Stimulated activated CD4-positive, alpha-beta T cell treated with anti-CD3 and anti-CD28 coated beads, Interleukin-15, amount 100 ng/mL, for 1 hour (primary cell): Measurements from ENCODE around the gene USP12.

Experiments
- DNase-seq, 2 donors: peaks; one replicate each; pipeline ENCODE4 v3.0.0-alpha.2; 2020; ENCODE audit warnings: low read depth in 1 of 2, low spot score in 1 of 2

Gene USP12

DNA sequence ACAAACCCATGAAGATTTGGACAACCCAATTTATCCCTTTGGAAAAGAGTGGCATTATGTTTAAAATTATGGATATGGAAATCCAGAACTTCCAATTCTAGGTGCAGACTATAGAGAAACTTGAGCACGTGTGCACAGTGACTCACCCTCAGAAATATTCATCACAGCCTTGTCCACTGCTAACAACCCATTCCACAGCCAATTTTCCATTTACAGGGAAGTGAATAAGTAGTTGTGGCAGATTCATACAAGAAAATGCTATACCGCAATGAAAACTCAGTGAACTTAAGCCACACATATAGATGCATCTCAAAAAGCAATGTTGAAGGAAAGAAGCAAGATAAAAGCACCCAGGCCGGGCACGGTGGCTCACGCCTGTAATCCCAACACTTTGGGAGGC is 133.3 kb downstream of the USP12 start:
- DNase-seq: no peak

DNA sequence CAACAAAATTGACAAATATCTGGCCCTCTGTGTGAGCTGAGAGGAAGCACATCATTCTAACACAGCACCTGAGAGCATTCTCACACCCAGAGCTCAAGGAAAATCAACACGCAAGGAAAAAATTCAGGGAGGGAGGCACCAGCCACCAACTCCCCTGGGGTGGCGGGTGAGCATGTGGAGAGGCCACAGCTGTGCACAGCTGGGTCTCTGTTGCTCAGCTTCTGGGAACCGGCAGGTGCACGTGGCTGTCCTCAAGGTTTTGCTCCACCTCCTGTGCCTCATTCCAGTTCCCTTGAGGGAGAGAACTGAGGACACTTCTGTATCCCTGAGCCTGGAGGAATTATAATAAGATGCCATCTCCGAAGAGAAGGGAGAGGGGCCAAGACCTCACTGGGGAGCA is 134.0 kb downstream of the USP12 start:
- no peak for DNase-seq

DNA sequence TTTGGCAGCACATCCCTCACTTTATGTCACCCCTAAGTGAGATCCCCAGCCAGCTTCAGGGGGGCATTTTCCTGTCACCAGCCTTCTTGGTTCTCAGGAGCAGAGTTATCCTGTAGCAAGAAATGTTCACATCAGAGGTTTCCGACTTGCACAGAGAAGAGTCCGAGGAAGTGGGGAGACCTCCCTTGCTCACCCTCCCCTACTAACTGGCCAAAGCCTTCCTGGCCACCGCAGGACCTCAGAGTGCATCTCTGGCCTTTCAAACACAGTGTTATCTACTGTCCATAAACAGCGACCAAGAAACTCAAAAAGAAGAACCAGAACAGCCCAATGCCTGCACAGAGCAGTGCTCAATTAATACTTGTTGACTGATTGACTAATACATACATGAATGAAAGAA is 134.4 kb downstream of the USP12 start:
- no peak for DNase-seq

DNA sequence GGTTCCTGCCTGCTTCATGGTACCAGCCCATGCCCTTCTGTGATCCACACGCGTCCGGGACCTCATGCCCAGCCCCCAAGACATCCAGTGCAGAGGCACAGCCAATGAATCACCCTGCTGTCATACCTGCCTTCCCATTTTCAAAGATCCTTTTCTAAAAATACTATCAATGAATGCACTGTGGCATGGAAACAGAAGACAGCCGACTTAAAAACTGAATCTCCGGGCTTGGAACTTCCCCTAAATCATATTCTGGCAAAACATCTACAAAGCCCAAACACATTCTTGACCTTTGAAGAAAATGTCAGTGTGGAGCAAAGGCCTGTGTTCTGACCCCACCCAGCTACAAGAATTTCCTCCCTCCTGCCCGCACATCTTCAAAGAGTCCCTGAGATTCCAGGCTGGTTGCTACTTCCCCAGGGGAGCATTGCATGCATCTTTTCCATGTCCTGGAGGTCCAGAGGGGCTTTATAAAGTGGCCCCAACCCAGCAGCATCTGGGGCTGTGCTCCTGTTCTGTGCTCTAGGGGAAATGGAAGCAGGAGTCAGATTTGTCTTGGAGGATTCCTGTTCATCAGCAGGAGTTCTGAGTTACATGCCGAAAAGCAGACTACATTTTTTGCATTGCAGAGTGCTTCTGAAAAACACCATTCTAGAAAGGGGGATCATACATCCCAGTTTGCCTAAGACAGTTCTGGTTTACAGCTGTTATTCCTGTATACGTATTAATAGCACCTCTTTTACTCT is 135.2 kb downstream of the USP12 start:
- DNase-seq: no peak

DNA sequence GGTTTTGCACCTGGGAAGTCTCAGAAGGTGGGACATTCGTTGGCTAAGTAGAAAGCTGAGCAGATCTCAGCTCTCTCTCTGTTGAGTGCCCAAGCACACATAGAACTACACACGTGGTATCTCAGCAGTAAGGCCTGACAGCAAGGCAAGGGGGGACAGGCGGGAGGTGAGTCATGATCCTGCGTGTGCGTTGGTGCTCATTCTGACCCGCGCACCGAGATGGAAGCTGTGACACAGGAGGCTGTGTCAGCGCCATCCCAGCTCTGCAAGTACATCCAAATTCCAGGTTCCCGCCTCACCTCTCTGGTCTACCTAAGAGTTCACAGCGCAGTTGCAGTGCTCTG is 135.7 kb downstream of the USP12 start:
- no peak for DNase-seq

DNA sequence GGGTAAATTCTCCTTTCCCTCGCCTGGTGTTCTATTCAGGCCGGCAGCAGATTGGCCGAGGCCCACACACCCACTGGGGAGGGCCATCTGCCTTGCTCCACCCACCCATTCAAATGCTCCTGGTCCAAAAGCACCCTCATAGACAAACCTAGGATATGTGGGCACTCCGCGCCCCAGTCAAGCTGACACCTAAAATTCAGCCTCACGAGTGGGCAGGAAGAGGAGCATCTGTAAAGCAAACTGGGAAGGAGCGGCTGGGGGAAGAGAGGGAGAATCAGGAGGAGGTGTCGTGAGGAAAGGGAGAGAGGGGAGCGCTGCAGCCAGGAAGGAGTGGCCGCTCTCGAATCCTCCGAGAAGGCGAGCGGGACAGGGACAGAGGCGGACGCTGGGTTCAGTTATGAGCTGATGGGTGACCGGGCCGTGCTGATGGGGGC is 136.9 kb downstream of the USP12 start:
- no peak for DNase-seq

DNA sequence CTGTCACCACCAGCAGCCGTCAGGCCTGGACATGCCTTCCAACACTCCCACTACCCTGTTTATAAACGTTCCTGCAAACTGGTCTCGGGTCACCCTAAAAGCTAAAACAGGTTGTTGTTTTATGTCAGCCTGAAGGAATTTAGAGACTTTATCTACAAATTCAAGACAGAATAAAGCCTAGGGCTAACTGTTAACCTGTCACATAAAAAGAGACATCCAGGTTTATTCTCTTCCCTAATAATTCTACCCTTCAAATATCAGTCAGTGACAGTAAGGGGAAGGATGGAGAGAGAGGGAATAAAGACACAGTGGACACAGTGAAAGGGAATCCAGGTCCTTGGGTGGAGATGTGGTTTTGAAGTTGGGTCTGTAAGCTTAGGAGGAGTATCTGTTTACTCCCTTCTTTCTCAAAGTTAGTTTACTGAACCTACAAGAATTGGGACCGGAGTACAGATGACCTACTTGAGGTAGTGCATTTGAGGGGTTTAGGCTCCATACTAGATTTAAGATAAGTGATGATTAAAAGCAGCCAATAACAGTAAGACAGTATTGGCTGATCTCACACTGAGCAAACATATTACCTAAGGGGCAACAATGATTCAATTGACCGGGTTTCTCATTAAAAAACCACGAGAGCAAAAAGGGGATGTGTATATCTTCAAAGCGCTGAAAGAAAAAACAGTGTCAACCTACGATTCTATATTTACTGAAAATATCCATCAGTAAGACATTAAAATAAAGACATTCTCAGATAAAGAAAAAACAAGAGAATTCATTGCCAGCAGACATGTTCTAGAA is 142.7 kb downstream of the USP12 start:
- no peak for DNase-seq

DNA sequence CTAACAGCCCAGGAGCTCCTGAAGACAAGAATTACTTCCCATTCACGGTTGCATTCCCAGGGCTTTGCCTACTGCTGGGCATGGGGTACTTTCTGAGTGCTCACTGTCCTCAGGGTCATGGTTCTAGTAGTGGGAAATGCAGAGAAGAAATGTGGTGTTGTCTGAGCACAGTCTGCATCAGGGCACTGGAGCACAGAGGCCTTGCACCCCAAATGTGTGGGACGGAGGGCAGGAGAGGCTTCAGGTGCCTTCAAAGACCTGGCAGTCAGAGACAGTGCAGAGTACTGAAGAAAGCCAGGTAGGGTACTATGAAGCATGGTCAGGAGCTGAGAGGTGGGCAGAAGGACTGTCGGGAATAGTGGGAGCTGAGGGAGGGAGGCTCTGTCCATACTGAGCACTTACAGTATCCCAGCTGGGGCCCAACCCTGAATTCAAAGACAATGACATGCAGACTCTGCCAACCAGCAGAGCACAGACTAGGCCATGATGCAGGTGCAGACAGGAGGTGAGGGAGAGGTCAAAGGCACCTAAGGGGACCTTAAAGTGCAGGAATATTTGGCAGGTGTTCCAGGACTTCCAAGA is 144.4 kb downstream of the USP12 start:
- no peak for DNase-seq

DNA sequence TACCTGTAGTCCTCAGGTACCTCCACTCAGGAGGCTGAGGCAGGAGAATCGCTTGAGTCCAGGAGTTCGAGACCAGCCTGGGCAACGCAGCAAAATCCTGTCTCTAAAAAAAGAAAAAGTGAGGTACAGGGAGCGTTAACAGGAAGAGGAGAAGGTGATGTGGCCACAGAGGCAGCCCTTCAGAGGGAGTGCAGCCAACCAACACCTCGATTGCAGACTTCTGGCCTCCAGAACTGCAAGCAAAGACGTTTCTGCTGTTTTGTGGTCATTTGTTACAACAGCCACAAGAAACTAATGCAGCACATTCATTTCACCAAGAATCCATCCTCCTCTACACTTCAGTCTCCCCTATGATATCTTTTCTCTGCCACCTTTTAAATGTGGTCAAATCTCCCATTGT is 145.2 kb downstream of the USP12 start:
- no peak for DNase-seq

DNA sequence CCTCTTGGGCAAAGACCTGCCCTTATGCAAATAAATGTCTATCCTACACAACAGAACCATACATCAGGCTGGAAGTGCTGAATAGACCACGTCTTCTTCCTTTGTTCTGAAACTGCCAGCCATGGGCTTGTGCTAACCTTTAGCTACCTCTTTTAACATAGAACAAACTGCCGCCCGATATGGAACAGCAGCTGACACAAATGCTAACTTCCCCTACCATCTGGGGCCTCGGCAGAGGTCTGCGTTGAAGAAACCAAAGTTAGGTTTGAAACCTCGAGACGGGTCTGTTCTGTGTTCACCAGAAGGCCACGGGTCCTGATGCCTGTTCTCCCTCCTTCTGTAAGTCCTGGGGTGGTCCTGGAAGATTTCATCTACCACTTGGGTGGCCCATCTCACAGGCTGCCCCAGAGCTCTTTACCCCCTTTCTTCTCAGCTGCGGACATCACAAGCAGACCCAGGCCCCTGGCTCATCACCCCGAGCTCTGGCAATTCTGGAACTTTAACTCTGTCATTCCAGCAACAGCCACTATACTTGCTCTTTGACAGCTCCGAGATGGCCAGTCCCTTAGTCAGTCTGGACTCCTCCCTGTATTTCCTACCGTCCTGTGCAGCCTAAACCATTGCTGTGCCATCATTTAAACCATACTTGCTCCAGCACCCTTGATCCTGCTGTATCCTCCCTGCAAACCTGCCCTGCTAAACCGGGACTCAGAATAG is 146.7 kb downstream of the USP12 start:
- no peak for DNase-seq

DNA sequence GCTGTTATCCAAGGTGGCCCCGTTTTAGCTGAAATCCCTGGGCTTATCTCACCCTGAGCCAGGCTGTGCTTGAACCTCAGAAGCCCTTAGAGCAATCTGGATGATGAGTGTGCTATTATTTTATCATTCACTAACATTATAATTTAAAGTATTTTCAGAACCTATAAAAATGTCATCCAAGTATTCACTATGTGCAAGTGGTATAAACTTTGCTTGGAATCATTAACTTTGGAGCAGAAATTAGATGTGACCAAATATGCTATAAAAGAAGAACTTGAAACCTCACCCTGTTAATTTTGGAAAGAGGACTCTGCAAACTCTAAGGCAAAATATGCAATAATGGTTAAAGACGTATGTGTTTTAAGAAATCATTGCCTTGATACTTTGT is 147.5 kb downstream of the USP12 start:
- no peak for DNase-seq

DNA sequence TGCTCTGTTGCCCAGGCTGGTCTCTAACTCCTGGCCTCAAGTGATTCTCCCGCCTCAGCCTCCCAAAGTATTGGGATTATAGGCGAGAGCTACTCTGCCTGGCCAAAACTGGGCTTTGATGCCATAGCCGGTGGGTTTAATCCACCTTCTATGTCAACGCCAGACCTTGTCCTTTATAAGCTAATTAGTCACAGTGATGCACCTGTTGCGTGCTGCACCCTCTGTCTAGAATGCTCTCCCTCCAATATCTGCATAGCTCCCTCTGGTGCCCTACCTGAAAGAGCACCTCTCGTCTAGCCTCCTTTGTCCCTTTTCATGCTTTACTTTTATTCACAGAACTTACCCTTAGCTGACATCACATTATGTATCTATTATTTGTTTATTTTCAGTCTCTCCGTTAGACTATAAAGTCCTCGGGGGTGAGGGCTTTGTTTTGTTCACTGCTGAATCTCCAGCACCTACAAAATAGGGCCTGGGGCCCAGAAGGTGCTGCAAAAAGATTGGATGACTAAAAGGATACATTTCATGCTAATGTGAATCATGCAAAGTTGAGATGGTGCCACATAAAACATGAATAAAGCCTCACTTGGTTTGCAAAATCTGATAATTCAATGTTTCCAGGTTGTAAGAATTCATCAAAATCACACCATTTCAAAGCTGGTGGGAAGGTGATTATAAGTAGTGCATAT is 148.1 kb downstream of the USP12 start:
- no peak for DNase-seq

DNA sequence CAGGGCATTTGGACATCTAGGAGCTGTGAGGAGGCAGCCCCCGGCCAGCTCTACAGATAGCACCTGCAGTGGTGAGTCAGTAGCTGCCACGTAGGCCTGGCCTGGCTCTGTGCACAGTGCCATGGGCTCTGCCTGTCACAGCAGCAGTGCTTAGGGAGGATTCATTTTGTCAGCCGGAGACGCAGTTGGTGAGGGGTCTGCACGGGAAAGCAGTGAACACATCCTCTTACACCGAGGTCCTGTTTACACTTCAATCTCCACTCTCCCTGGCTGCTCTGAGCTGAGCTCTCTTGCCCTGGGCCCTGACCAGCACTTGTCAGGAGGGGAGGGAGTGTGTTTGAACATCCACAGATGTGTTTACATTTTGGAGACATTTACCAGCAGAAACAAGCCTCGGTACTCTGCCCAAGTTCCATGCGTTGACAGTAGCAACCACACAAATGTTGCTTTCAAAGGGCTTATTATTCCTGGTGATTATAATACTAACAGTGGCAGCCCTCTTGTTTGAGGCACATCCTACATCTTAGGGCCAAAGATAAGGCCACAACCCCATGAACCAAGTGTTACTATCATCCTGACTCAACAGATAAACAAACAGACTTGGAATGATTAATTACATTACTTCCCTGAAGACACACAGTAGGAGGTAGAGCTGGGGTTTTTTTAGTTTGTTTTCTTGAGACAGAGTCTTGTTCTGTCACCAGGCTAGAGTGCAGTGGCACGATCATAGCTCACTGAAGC is 148.9 kb downstream of the USP12 start:
- no peak for DNase-seq

DNA sequence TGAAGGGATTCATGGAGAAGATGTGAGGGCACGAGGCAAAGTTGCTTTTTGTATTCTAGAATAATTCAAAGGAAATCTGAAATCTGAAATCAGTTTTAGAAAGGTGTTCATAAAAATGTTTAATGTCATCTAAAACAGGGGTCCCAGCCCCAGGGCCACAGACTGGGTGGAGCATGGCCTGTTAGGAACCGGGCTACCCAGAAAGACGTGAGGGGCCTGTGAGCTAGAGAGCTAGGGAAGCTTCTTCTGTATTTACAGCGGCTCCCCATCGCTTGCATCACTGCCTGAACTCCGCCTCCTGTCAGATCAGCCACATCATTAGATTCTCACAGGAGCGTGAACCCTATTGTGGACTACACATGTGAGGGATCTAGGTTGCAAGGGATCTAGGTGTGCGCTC is 151.2 kb downstream of the USP12 start:
- no peak for DNase-seq

DNA sequence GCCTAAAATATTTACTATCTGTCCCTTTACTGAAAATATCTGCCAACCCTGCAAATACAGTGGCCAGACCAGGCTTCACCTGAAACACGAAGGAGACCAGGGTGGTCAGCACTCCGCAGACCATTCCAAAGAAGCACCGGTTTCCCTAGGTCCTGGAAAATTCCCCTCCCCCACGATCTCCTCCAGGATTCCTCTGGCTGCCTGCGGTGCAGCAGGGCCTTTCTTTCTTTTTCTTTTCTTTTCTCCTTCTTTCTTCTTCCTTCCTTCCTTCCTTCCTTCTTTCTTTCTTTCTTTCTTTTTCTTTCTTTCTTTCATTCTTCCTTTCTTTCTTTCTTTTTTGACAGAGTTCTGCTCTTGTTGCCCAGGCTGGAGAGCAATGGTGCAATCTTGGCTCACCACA is 152.7 kb downstream of the USP12 start:
- DNase-seq: no peak

DNA sequence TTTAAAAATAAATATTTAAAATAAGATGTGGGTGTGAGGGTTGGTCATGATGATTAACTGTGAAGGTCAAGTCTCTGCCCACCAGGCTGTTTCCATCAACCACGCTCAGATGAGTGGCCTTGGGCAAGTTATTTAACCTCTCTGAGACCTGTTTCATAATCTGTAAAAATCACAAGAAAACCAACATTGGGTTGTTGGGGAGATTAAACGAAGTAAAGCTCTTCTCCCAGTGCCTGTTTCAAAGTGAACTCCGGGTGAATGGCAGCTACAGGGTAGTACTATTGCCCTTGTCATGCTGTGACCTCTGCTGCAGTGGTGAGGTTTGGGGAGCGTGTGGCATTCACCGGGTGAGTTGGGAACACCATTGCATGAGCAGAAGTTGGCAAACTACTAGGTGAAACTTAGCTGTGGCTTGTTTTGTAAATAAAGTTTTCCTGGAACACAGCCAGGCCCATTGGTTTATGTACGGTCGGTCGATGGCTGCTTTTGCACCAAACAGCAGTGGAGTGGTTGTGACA is 153.2 kb downstream of the USP12 start:
- no peak for DNase-seq

DNA sequence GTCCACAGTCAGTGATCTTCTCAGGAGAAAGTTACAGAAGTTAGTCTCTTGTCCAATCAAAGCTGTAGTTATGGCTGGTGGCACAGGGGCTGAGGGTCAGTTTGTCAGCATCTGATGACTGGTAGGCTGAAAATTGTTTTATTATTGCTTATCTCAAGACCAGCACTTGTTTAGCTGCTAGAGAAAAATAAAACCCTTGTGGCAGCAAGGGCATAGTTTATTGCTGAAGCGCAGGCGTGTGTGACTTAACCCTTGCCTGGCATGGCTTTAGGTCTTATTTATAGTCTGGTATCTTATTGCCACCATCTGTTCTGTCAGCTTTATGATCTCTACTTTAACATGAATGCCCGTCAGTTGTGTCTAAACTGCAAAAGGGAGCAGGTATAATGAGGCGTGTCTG is 154.7 kb downstream of the USP12 start:
- no peak for DNase-seq
